ENCODE results near the gene MICAL1.

GRCh38 chr6:109453156-109453555 lies 2.4 kb downstream of the MICAL1 start:
- no peak for TF ChIP-seq CTCF (conservative IDR thresholded peaks at IDR 0.05)
- no peak for TF ChIP-seq EZH2 (IDR thresholded peaks at IDR 0.05; ENCODE audit: low read depth)

Data from PC-9 (cell line).